KBM-7 (cell line): ENCODE data around the gene CD99L2.
"Not testable (repeated sequence)": the region's sequence is repeated elsewhere in the genome, so short reads cannot be mapped to it uniquely, and the experiment has no call there.

Experiments
- DNase-seq: peaks from one replicate; pipeline ENCODE4 v3.0.0-alpha.2; 2015
- in situ Hi-C: fragments of 300-500 bp; cut with MboI; formaldehyde crosslinking; loops from 2 replicates; pipeline ENCODE4 v1.14.3; 2020; ENCODE audit warnings: low sequenced_read_pairs, low pct_unique_long_range_greater_than_20kb, mixed read lengths

Gene CD99L2

GRCh38 chrX:150828785-150829184 is 69.7 kb downstream of the CD99L2 start:
- in situ Hi-C loops: no loop called here
- no peak for DNase-seq

- in situ Hi-C loops, DNase-seq: not testable (repeated sequence)
Observed at GRCh38 chrX:150824352-150824751, 74.1 kb downstream of the CD99L2 start.

DNA sequence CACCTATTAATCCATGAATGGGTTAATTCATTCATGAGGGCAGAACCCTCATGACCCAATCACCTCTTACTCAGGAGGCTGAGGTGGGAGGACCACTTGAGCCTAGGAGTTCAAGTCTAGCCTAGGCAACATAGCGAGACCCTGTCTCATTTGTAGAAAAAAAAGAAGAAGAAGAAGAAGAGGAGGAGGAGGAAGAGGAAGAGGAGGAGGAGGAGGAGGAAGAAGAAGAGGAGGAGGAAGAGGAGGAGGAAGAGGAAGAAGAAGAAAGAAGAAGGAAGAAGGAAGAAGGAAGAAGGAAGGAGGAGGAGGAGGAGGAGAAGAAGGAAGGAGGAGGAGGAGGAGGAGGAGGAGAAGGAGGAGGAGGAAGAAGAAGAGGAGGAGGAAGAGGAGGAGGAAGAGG is 74.6 kb downstream of the CD99L2 start:
- in situ Hi-C loops, DNase-seq: not testable (repeated sequence)

DNA sequence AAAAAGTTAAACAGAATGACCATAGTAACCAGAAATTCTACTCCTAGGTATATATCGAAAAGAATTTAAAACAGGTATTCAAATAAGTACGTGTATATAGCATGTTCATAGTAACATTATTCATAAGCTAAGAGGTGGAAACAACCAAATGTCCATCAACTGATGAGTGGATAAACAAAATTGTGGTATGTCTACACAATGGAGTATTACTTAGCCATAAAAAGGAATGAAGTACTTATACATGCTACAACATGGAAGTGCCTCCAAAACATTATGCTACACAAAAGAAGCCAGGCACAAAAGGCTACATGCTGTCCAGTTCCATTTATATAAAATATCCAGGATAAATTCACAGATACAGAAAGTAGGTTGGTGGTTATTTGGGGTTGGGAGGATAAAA is 76.5 kb downstream of the CD99L2 start:
- in situ Hi-C loops: no loop called here
- no peak for DNase-seq

- DNase-seq: no peak
- in situ Hi-C loops: no loop called here
Observed at GRCh38 chrX:150813922-150814321, 84.5 kb downstream of the CD99L2 start.

- in situ Hi-C loops: no loop called here
- DNase-seq: no peak
Observed at GRCh38 chrX:150806827-150807226, 91.6 kb downstream of the CD99L2 start.

DNA sequence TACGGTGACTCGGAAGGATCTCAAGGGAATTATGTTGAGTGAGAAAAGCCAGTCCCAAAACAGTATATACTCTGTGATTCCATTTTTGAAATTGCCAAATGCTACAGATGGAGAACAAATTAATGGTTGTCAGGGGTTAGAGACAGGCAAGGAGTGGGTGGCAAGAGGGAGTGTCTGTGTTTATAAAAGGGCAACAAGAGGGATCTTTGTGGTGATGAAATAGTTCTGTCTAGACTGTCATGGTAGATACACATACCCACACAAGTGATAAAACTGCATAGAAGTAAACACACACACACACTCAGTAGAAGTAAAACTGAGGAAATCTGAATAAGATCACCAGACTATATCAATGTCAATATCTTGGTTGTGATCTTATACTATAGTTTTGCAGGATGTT is 92.7 kb downstream of the CD99L2 start:
- in situ Hi-C loops: no loop called here

DNA sequence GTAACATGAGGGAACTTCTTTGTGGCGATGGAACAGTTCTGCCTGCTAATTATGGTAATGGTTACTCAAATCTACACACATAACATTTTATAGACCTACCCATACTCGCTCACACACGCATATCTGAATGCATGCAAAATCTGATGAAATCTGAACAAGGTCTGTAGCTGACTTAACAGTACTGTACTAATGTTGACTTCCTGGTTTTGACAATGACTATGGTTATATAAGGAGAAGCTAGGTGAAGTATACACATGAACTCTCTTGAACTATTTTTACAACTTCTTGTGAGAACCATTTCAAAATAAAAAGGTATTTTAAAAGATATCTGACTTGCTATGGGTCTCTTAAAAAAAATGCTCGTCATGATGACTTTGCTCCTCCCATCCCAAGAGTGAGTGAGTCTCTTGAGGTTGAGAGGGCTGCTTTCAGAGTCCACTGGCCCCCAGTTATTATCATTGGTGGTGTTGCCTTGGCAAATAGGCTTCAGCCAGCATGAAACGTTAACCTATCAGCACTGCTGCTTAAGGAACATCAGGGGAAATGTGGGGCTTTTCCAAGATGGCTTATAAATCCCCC is 105.4 kb downstream of the CD99L2 start:
- DNase-seq: no peak
- in situ Hi-C loops: loop anchor here (25.0 kb wide), 1 partner anchor 294 kb away; no protein-coding TSS in a partner anchor

More for the DNA sequence above, 92.7 kb downstream of the CD99L2 start:
- DNase-seq: no peak

- in situ Hi-C loops: loop anchor here (25.0 kb wide), 1 partner anchor 297 kb away; no protein-coding TSS in a partner anchor
Observed at GRCh38 chrX:150790021-150790420, 108.4 kb downstream of the CD99L2 start.

GRCh38 chrX:150781677-150782076 is 116.8 kb downstream of the CD99L2 start:
- in situ Hi-C loops: loop anchor here (25.0 kb wide), 1 partner anchor 306 kb away; no protein-coding TSS in a partner anchor
- no peak for DNase-seq

More at GRCh38 chrX:150790021-150790420, 108.4 kb downstream of the CD99L2 start:
- DNase-seq: no peak

DNA sequence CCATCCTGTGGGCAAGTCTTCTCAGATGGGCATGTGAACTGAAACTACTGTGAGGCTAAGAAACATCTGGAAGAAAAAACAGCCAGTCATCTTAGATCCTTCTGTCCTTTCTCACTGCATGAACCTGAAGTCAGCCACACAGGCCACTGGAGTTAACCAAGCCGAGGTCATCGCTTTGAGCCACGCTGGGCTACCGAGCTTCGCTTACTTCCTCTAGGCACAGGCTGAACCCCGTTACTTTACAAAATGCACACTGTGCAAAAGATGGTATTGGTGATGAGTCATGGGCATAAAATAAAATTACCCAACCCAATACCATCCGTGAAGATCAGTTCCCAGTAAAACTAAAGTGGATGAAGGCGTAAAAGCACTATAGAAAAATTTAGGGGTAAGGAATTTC is 119.1 kb downstream of the CD99L2 start:
- in situ Hi-C loops: loop anchor here (25.0 kb wide), 1 partner anchor 308 kb away; no protein-coding TSS in a partner anchor
- DNase-seq: no peak

GRCh38 chrX:150777328-150777992 is 121.0 kb downstream of the CD99L2 start:
- no peak for DNase-seq
- in situ Hi-C loops: loop anchor here (25.0 kb wide), 1 partner anchor 310 kb away; no protein-coding TSS in a partner anchor

DNA sequence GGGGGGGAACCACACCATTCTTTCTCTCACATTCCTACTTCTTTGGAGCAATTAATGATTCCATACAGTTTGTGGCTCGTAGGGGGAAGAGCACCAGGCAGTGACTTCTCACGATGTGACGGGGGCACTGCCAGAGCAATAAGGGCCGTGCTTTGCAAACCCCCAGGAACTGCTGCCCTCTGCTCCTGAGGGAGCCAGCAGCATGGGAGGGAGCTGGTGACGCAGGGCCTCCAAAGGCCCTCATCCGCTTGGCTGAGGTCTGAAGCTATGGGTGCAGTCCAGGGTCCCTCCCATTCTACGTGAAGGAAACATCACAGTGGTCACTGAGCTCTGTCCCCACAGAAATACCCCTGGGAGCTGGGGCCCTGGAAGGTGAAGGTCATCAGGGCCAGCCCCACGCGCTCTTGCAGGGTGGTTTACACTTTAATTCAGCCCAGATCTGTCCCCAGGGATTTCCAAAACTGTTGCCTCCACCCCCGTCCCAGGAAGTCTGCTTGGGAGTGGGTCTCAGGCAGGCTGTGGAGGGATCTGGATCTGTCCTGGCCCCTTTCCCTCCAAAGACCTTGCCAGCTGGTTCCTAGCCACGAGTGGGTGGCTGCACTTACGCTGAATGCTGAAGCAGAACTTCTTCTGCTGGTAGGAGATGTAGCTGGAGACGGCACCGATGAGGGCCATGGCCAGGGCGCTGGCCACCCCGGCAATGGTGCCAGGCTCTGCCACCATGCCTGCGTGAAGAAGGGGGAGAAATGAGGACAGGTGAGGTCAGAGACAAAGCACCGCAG is 122.7 kb downstream of the CD99L2 start:
- in situ Hi-C loops: loop anchor here (25.0 kb wide), 1 partner anchor 312 kb away; no protein-coding TSS in a partner anchor

DNA sequence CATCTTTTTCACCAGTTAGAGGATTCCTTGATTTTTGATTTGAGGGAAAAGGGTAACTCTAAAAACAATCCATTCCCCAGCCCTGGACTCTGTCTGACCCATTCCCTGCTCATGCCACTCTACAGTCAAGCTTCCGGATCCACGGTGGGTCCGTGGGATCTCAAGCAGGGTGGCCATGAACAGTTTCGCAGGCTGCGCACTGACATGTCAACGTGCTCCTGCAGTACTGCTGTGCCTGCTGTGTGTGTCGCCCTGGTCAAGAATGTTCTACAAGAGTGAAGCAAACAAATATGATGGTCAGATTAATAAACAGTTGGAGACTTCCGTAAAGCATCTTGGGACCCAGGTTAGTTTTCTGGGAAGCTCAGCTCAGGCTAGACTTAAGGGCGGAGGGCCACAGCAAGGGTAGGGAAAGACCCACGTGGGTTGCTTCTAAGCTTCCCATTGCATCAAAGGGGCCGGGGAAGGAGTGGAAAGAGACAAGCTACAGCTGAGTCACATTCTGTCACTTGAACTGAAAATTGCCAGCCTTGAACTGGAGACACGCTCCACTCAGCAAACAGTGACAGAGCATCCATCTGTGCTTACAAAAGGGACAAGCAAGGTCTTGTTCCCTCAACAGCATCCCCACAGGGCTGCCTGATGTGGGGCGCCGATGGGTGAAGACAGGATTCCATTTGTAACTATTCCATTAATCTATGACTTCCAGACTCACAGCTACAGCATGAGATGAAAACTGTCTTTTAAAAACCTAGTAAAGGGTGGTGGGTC is 123.5 kb downstream of the CD99L2 start:
- DNase-seq: no peak
- in situ Hi-C loops: loop anchor here (25.0 kb wide), 2 partner anchors 312 to 912 kb away; partner anchors contain the start of gene PRRG3

More for the DNA sequence above, 122.7 kb downstream of the CD99L2 start:
- DNase-seq: no peak

- in situ Hi-C loops: loop anchor here (25.0 kb wide), 1 partner anchor 914 kb away; the partner anchor contains the start of gene PRRG3
- DNase-seq: no peak
Observed at GRCh38 chrX:150773634-150774033, 124.8 kb downstream of the CD99L2 start.

DNA sequence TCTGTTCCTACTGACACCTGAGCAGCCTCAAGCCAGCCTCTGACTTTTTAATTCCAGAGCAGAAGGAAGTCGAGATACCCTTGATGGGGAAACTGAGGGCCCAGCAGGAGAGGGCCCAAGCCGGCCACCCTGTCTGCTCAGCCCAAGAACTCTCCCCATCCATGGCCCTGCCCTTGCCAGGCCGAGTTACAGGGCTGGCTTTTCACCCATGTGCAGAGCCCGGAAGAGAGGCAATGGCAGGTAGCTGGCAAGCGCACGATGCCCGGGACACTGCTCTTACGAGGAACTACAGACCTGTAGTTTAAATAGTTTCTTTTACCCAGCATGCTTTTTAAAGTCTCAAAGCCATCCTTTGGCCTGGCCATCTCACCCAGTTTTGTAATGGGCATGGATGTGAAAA is 125.4 kb downstream of the CD99L2 start:
- DNase-seq: no peak
- in situ Hi-C loops: loop anchor here (25.0 kb wide), 1 partner anchor 914 kb away; the partner anchor contains the start of gene PRRG3

- DNase-seq: peak; percentile 87
- in situ Hi-C loops: loop anchor here (25.0 kb wide), 1 partner anchor 915 kb away; the partner anchor contains the start of gene PRRG3
Observed at GRCh38 chrX:150772150-150772970, 126.1 kb downstream of the CD99L2 start.

DNA sequence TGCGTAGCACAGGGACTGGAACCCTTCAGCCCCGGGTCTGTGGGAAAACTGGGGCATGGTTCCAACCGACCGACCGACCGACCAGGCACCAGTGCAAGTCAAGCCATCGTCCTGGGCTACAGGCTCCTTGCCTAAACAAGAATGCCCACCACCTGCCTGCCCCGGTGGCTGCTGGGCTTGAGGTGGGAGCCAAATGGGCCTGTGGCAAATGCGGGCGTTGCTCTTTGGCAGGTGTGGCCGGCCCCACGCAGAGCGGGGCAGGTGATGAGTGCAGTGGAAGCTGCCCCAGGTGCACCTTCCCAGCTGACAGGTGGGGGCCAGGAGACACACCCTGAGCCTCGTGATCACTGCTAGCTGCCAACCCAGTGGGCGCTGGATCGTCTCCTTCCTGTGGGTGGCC is 127.4 kb downstream of the CD99L2 start:
- DNase-seq: no peak
- in situ Hi-C loops: loop anchor here (25.0 kb wide), 1 partner anchor 916 kb away; the partner anchor contains the start of gene PRRG3
